ENCODE data around the gene ZNF433.

DNA sequence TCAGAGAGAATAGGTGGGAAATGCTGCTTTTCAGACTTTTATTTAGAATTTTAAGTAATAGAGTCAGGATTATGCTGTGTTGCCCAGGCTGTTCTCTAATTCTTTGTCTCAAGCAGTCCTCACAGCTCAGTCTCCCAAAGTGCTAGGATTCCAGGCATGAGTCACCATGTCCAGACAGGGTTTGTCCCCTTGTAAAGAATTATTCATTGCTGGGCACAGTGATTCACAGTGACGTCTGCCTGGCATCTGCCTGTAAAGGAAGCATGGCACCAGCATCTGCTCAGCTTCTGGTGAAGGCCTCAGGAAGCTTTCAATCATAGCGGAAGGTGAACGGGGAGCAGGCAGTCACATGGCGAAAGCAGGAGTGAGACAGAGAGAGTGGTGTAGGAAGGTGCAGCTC lies 53.0 kb downstream of the ZNF433 start:
- TF ChIP-seq, protein P1, sequence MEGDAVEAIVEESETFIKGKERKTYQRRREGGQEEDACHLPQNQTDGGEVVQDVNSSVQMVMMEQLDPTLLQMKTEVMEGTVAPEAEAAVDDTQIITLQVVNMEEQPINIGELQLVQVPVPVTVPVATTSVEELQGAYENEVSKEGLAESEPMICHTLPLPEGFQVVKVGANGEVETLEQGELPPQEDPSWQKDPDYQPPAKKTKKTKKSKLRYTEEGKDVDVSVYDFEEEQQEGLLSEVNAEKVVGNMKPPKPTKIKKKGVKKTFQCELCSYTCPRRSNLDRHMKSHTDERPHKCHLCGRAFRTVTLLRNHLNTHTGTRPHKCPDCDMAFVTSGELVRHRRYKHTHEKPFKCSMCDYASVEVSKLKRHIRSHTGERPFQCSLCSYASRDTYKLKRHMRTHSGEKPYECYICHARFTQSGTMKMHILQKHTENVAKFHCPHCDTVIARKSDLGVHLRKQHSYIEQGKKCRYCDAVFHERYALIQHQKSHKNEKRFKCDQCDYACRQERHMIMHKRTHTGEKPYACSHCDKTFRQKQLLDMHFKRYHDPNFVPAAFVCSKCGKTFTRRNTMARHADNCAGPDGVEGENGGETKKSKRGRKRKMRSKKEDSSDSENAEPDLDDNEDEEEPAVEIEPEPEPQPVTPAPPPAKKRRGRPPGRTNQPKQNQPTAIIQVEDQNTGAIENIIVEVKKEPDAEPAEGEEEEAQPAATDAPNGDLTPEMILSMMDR (conservative IDR thresholded peaks at IDR 0.05), result no peak
- no peak for TF ChIP-seq ZFX (IDR thresholded peaks at IDR 0.05)

Data from C4-2B (cell line).